Mucosa of descending colon (tissue), 3 donors: ENCODE results near the gene BLCAP. TPM values are rescaled to one million over a fixed set of nuclear protein-coding genes. Genes with fewer than 3 reads are reported as not detected.

Experiments used
- ATAC-seq: fragments of 200-7000 bp; cut with Tn5 transposase; one replicate; pipeline ENCODE4 v1.9.1; 2020; ENCODE audit warnings: mild to moderate bottlenecking, moderate library complexity
- DNase-seq, 3 donors: peaks; one replicate each; pipeline ENCODE4 v3.0.0-alpha.2; 2020
- H3K36me3 ChIP-seq: fragments of 200-600 bp; one replicate; pipeline ENCODE4 v1.8.0; 2021; ENCODE audit warnings: low read depth, mild to moderate bottlenecking
- H3K4me1 ChIP-seq: fragments of 200-600 bp; one replicate; pipeline ENCODE4 v1.8.0; 2021; ENCODE audit warnings: low read depth, mild to moderate bottlenecking
- H3K4me3 ChIP-seq: fragments of 200-600 bp; one replicate; pipeline ENCODE4 v1.8.0; 2021; ENCODE audit warnings: mild to moderate bottlenecking
- H3K9me3 ChIP-seq: fragments of 200-600 bp; one replicate; pipeline ENCODE4 v1.8.0; 2021; ENCODE audit warnings: mild to moderate bottlenecking
- CTCF ChIP-seq: fragments of 200-600 bp; IDR thresholded peaks from one replicate; pipeline ENCODE4 v1.8.0; 2022; ENCODE audit warnings: antibody characterized with exemption, mild to moderate bottlenecking
- intact Hi-C, 2 donors: fragments of 100-400 bp; cut with DNase I in 1 of 2; cut with micrococcal nuclease in 1 of 2; formaldehyde crosslinking; loops; one replicate each; pipeline versions ENCODE4 v1.11.0 to v1.11.1; 2022; cut with DNase I, micrococcal nuclease
- total RNA-seq, 3 donors: library from RNA; stranded (reverse); fragmentation: NEBNext Ultra II Directional in 2 of 3; extraction: Animal tissue kit (Norgen Biotek cat#: 25700) in 2 of 3; gene quantifications; one replicate each; pipeline versions ENCODE4 v1.2.1 to v1.2.4, GENCODE V29; 2021 to 2023
- donor health status: DM: no; HTN: no; CAD: no; lungs with moderate emphysema.
- donor health status: DM: no; HTN: no; CAD: no.
- donor health status: DM: no; HTN: yes; CAD: no.

The BLCAP gene
- total RNA-seq, 3 donors from 2014 or later = 87.9 to 110 (median 108) TPM

GRCh38 chr20:37526839-37527637, 638 bp downstream of the BLCAP start:
- Histone ChIP-seq H3K4me3 (peak overlapping the region; percentile 64), H3K4me1 (peaks cover 37% of the 10 kb centered on the region), H3K36me3 (no peaks in the 10 kb centered on the region), H3K9me3 (no peaks in the 10 kb centered on the region)
- peak; percentile 51 for ATAC-seq
- DNase-seq = peak in 1 of 3 donors; percentile 64
- TF ChIP-seq CTCF = no peak
- intact Hi-C loops = loop anchor here in 1 of 2 donors (10.0 kb wide), 1 partner anchor 142 kb away; no protein-coding TSS in a partner anchor

GRCh38 chr20:37526238-37526838, 1.3 kb downstream of the BLCAP start:
- no peaks in the 10 kb centered on the region for H3K9me3 ChIP-seq
- ATAC-seq (no peak), DNase-seq (peak in 2 of 3 donors; percentile 47 to 58)
- peaks cover 37% of the 10 kb centered on the region for H3K4me1 ChIP-seq
- H3K36me3 ChIP-seq = no peaks in the 10 kb centered on the region
- no peak for TF ChIP-seq CTCF
- H3K4me3 ChIP-seq = peak overlapping the region; percentile 64
- intact Hi-C loops = loop anchor here in 1 of 2 donors (10.0 kb wide), 1 partner anchor 142 kb away; no protein-coding TSS in a partner anchor

GRCh38 chr20:37525810-37526209, 1.9 kb downstream of the BLCAP start:
- no peaks in the 10 kb centered on the region for H3K36me3 ChIP-seq
- no peaks in the 10 kb centered on the region for H3K9me3 ChIP-seq
- no peak for TF ChIP-seq CTCF
- H3K4me1 ChIP-seq = peaks cover 37% of the 10 kb centered on the region
- no peak overlapping the region for H3K4me3 ChIP-seq
- DNase-seq (no peak), ATAC-seq (no peak)
- intact Hi-C loops = loop anchor here in 1 of 2 donors (10.0 kb wide), 1 partner anchor 141 kb away; no protein-coding TSS in a partner anchor

- H3K4me1 ChIP-seq = peaks cover 37% of the 10 kb centered on the region
- no peaks in the 10 kb centered on the region for H3K9me3 ChIP-seq
- H3K4me3 ChIP-seq = no peak overlapping the region
- no peak for TF ChIP-seq CTCF
- intact Hi-C loops = loop anchor here in 1 of 2 donors (10.0 kb wide), 1 partner anchor 140 kb away; no protein-coding TSS in a partner anchor
- no peaks in the 10 kb centered on the region for H3K36me3 ChIP-seq
- no peak for DNase-seq
- ATAC-seq = no peak
These were observed 2.6 kb downstream of the BLCAP start for GRCh38 chr20:37524859-37525708.
